Uterus (tissue), 2 donors: ENCODE measurements around the gene ATAD5.

Source experiments
- CTCF ChIP-seq, 4 experiments: fragments of 200-600 bp in 2 of 4; fragments of 450-650 bp in 2 of 4; sonication (generic) in 2 of 4; IDR thresholded peaks; one replicate each; pipeline ENCODE4 v1.5.1; 2016 to 2019; ENCODE audit warnings: antibody characterized with exemption in 4 of 4, mild to moderate bottlenecking in 2 of 4, moderate library complexity in 1 of 4
- POLR2A ChIP-seq, 2 donors: fragments of 450-650 bp; IDR thresholded peaks; one replicate each; pipeline ENCODE4 v1.6.1; 2016; ENCODE audit warnings: antibody characterized with exemption in 2 of 2, mild to moderate bottlenecking in 1 of 2, moderate library complexity in 1 of 2

DNA sequence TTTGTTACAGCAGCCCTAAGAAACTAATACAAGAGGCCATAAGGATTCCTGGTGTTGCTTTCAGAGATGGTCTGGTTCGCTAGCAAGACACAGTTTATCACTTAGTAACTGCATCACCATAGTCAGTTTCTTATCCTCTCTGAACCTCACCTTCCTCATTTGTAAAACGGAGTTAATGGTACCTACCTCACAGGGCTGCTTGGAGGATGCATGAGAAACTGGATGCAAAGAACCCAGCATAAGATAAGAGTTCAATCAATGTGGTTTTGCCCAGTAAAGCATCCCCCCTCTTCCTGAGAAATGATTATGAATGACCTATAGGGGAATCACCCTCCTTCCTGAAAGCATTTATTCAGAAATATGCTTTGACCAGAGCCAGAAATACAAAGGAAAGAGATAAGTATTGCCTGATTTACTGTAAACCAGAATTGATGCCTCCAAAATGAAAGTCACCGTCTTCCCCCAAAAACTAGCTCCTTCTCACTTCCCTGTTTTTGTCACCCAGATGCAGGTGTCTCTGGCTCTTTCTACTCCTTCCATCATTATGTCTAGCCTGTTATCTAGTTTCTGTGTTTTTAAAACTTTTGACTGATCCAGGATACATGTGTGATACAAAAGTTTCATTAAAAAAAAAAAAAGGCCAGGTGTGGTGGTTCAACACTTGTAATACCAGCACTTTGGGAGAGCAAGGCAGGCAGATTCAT, 77.1 kb downstream of the ATAD5 start:
- TF ChIP-seq CTCF (IDR thresholded peaks at IDR 0.05) (no peak), POLR2A (IDR thresholded peaks at IDR 0.05) (no peak)
